Measurements from ENCODE around the gene ITGB1.

DNA sequence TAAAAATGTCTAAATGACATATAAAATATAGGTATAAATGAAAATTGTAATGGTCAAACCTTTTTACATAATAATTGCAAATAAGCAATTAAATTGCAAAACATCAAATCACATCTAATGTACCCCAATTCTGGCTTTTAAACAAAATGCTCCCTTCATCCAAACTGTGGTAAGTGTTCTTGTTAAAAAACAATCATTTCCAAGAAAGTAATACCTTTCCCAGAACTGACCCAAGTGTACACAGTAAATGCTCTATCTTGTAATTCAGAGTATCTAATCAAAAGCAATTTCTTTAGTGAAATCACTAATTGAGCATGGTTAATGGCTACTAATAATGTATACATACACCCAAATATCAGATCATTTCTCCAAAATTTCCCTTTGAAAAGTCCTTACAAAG lies 28.0 kb downstream of the ITGB1 start:
- no peak for TF ChIP-seq EP300 (IDR thresholded peaks at IDR 0.05)
- TF ChIP-seq, protein P1, sequence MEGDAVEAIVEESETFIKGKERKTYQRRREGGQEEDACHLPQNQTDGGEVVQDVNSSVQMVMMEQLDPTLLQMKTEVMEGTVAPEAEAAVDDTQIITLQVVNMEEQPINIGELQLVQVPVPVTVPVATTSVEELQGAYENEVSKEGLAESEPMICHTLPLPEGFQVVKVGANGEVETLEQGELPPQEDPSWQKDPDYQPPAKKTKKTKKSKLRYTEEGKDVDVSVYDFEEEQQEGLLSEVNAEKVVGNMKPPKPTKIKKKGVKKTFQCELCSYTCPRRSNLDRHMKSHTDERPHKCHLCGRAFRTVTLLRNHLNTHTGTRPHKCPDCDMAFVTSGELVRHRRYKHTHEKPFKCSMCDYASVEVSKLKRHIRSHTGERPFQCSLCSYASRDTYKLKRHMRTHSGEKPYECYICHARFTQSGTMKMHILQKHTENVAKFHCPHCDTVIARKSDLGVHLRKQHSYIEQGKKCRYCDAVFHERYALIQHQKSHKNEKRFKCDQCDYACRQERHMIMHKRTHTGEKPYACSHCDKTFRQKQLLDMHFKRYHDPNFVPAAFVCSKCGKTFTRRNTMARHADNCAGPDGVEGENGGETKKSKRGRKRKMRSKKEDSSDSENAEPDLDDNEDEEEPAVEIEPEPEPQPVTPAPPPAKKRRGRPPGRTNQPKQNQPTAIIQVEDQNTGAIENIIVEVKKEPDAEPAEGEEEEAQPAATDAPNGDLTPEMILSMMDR (IDR thresholded peaks at IDR 0.05): no peak
- TF ChIP-seq POLR2A (IDR thresholded peaks at IDR 0.05): no peak
- no peak for TF ChIP-seq POLR2AphosphoS5 (IDR thresholded peaks at IDR 0.05)
